ENCODE data around the gene PRR5L.
"Not testable (repeated sequence)": the region's sequence is repeated elsewhere in the genome, so short reads cannot be mapped to it uniquely, and the experiment has no call there.

Gene PRR5L

GRCh38 chr11:36281850-36282249, 14.2 kb upstream of the PRR5L start:
- DNase-seq, result no peak

- DNase-seq, result no peak
Measured at GRCh38 chr11:36282926-36283325, 13.2 kb upstream of the PRR5L start.

- DNase-seq, result no peak
Measured at GRCh38 chr11:36288442-36289225, 7.5 kb upstream of the PRR5L start.

- peak; percentile 93 for DNase-seq
Measured at GRCh38 chr11:36289226-36289852, 6.7 kb upstream of the PRR5L start, which contains the start of gene COMMD9. Gene COMMD9, minus strand, starts transcription at chr11:36289424. Its CDS starts 12 bp downstream, at chr11:36289412.

- DNase-seq, result no peak
Measured at GRCh38 chr11:36292311-36292722, 3.8 kb upstream of the PRR5L start.

- no peak for DNase-seq
Measured at GRCh38 chr11:36296884-36297543, 926 bp downstream of the PRR5L start.

GRCh38 chr11:36300650-36301049, 4.6 kb downstream of the PRR5L start:
- DNase-seq, result no peak

GRCh38 chr11:36304351-36304750, 8.3 kb downstream of the PRR5L start:
- no peak for DNase-seq

- no peak for DNase-seq
Measured at GRCh38 chr11:36305047-36305446, 9.0 kb downstream of the PRR5L start.

- DNase-seq, result peak in 1 of 2 donors; percentile 35
Measured at GRCh38 chr11:36306888-36307287, 10.8 kb downstream of the PRR5L start.

GRCh38 chr11:36308577-36308976, 12.5 kb downstream of the PRR5L start:
- DNase-seq, result no peak

- DNase-seq, result no peak
Measured at GRCh38 chr11:36309779-36310178, 13.7 kb downstream of the PRR5L start.

GRCh38 chr11:36311926-36312595, 16.0 kb downstream of the PRR5L start:
- DNase-seq, result no peak

- DNase-seq, result no peak
Measured at GRCh38 chr11:36312611-36313472, 16.8 kb downstream of the PRR5L start.

- DNase-seq, result no peak
Measured at GRCh38 chr11:36313750-36314433, 17.8 kb downstream of the PRR5L start.

GRCh38 chr11:36314434-36314767, 18.3 kb downstream of the PRR5L start:
- DNase-seq, result no peak

- no peak for DNase-seq
Measured at GRCh38 chr11:36316049-36316448, 20.0 kb downstream of the PRR5L start.

- no peak for DNase-seq
Measured at GRCh38 chr11:36317992-36318391, 21.9 kb downstream of the PRR5L start.

GRCh38 chr11:36324956-36325355, 28.9 kb downstream of the PRR5L start:
- not testable (repeated sequence) for DNase-seq

GRCh38 chr11:36325403-36325802, 29.3 kb downstream of the PRR5L start:
- DNase-seq, result not testable (repeated sequence)

GRCh38 chr11:36326524-36327419, 30.7 kb downstream of the PRR5L start:
- no peak for DNase-seq

Measured in activated CD4-positive, alpha-beta T cell treated with anti-CD3 and anti-CD28 coated beads for 4 hours (primary cell).